B cell (primary cell): ENCODE measurements around the gene RUFY2. TPM values are rescaled to one million over a fixed set of nuclear protein-coding genes. Genes with fewer than 3 reads are reported as not detected.

ENCODE experiments used
- ATAC-seq: fragments of 200-7000 bp; cut with Tn5 transposase; one replicate; pipeline ENCODE4 v1.10.0; 2021; ENCODE audit warnings: low read depth, mild to moderate bottlenecking, moderate number of reproducible peaks, moderate library complexity
- CTCF ChIA-PET: fragments of 350-600 bp; sonication (Branson Sonifier 250); formaldehyde crosslinking; loops from one replicate; lab custom pipeline; 2021; ENCODE audit warnings: antibody characterized with exemption, inconsistent platforms; lab: Charles Lee
- POLR2A ChIA-PET: fragments of 350-600 bp; sonication (Branson Sonifier 250); formaldehyde crosslinking; loops from one replicate; lab custom pipeline; 2021; ENCODE audit warnings: antibody characterized with exemption; lab: Charles Lee
- DNase-seq: peaks from one replicate; pipeline ENCODE4 v3.0.0; 2013
- H2AFZ ChIP-seq: 2 replicates; pipeline ENCODE4 v1.6.1; 2012; ENCODE audit warnings: mild to moderate bottlenecking, low read depth, low read length; ENCODE audit not compliant: insufficient read depth, poor library complexity, severe bottlenecking
- H3K27ac ChIP-seq, 2 donors: 1 replicate in 1 of 2; 2 replicates in 1 of 2; pipeline ENCODE4 v1.5.1; 2012 to 2013; ENCODE audit warnings: low read length in 2 of 2, mild to moderate bottlenecking in 2 of 2, moderate library complexity in 1 of 2
- H3K27me3 ChIP-seq, 4 experiments: fragments of 200-600 bp in 1 of 4; sonication (generic) in 1 of 4; replicated peaks in 1 of 4; 1 replicate in 2 of 4; 2 replicates in 2 of 4; pipeline versions ENCODE4 v1.6.1 to v1.7.0; 2013 to 2016; ENCODE audit warnings: low read length in 3 of 4, mild to moderate bottlenecking in 2 of 4, mixed read lengths in 1 of 4, moderate library complexity in 1 of 4; ENCODE audit not compliant: insufficient read depth in 4 of 4, control insufficient read depth in 3 of 4; ENCODE audit errors: control extremely low read depth in 1 of 4
- H3K36me3 ChIP-seq, 2 experiments: replicated peaks in 1 of 2; 1 replicate in 1 of 2; 2 replicates in 1 of 2; pipeline versions ENCODE4 v1.6.1 to v1.7.1; 2013; ENCODE audit warnings: low read length in 1 of 2; ENCODE audit not compliant: insufficient read depth in 2 of 2, control insufficient read depth in 1 of 2; ENCODE audit errors: control extremely low read depth in 1 of 2, extremely low read depth in 1 of 2
- H3K4me1 ChIP-seq, 2 donors: fragments of 200-600 bp in 1 of 2; sonication (generic) in 1 of 2; 1 replicate in 1 of 2; 2 replicates in 1 of 2; pipeline versions ENCODE4 v1.5.1 to v1.6.1; 2013 to 2017; ENCODE audit warnings: low read length in 2 of 2; ENCODE audit not compliant: control insufficient read depth in 2 of 2, insufficient read depth in 2 of 2
- H3K4me2 ChIP-seq: replicated peaks from 2 replicates; pipeline ENCODE3; 2012; ENCODE audit warnings: mild to moderate bottlenecking, low read depth, low read length; ENCODE audit not compliant: poor library complexity, severe bottlenecking
- H3K4me3 ChIP-seq, 5 experiments: fragments of 200-600 bp in 1 of 5; sonication (generic) in 1 of 5; 1 replicate in 3 of 5; 2 replicates in 2 of 5; pipeline versions ENCODE4 v1.5.1 to v1.7.0; 2011 to 2016; ENCODE audit warnings: low read length in 4 of 5, mild to moderate bottlenecking in 4 of 5, low read depth in 2 of 5, control low read depth in 1 of 5, moderate library complexity in 1 of 5; ENCODE audit not compliant: insufficient read depth in 1 of 5; ENCODE audit errors: control extremely low read depth in 1 of 5, extremely low read depth in 1 of 5
- H3K79me2 ChIP-seq: fragments of 200-600 bp; sonication (generic); one replicate; pipeline ENCODE4 v1.6.0; 2016; ENCODE audit warnings: low read length; ENCODE audit not compliant: control insufficient read depth, insufficient read depth
- H3K9ac ChIP-seq: fragments of 200-600 bp; sonication (generic); 2 replicates; pipeline ENCODE4 v1.6.1; 2017; ENCODE audit warnings: mild to moderate bottlenecking, low read length, moderate library complexity
- H3K9me3 ChIP-seq, 3 donors: one replicate each; pipeline versions ENCODE4 v1.6.1 to v1.7.1; 2013; ENCODE audit warnings: low read length in 2 of 3; ENCODE audit not compliant: control insufficient read depth in 2 of 3, insufficient read depth in 1 of 3; ENCODE audit errors: control extremely low read depth in 1 of 3
- H4K20me1 ChIP-seq: 2 replicates; pipeline ENCODE4 v1.6.0; 2012; ENCODE audit warnings: mild to moderate bottlenecking, low read length; ENCODE audit not compliant: insufficient read depth, control insufficient read depth, poor library complexity, severe bottlenecking
- H3K27ac Mint-ChIP-seq: one replicate; pipeline ENCODE4 v1.8.0; 2021; ENCODE audit warnings: mixed read lengths
- H3K27me3 Mint-ChIP-seq: one replicate; pipeline ENCODE4 v1.8.0; 2021; ENCODE audit warnings: mixed read lengths
- H3K4me1 Mint-ChIP-seq: one replicate; pipeline ENCODE4 v1.8.0; 2021; ENCODE audit warnings: mixed read lengths
- H3K4me3 Mint-ChIP-seq: one replicate; pipeline ENCODE4 v1.8.0; 2021; ENCODE audit warnings: mixed read lengths
- H3K9me3 Mint-ChIP-seq: one replicate; pipeline ENCODE4 v1.8.0; 2022; ENCODE audit warnings: mixed read lengths; ENCODE audit not compliant: insufficient read depth
- EZH2 ChIP-seq: IDR thresholded peaks from 2 replicates; pipeline ENCODE4 v1.6.1; 2012; ENCODE audit warnings: borderline replicate concordance, low read depth, mild to moderate bottlenecking, moderate library complexity, low read length; ENCODE audit not compliant: insufficient read depth, poor library complexity, severe bottlenecking
- WGBS: methylation state at CpG from one replicate; pipeline ENCODE4 v1.1.5; 2013; ENCODE audit warnings: missing lambda C conversion rate; ENCODE audit not compliant: insufficient coverage; 5-methylcytosine and 5-hydroxymethylcytosine counted together
- intact Hi-C: fragments of 100-400 bp; cut with micrococcal nuclease; formaldehyde crosslinking; loops from one replicate; pipeline ENCODE4 v1.10.0; 2022
- polyA plus RNA-seq: library from polyadenylated mRNA; depleted of rRNA; stranded (reverse); fragments of >200 nt; gene quantifications from 2 replicates; pipeline ENCODE4 v1.2.3, GENCODE V29; 2012
- total RNA-seq, 2 donors: library from RNA; stranded (reverse); fragments of 120-200 nt in 1 of 2; gene quantifications; 1 replicate in 1 of 2; 2 replicates in 1 of 2; pipeline versions ENCODE4 v1.2.3 to v1.2.4, GENCODE V29; 2013 to 2022
- TF ChIP-seq, protein P1 (sequence below): fragments of 200-600 bp; IDR thresholded peaks from one replicate; pipeline ENCODE4 v1.8.0; 2022; ENCODE audit warnings: antibody characterized with exemption, mild to moderate bottlenecking

Gene RUFY2
- total and polyA plus RNA-seq, 2 donors (not counting 1 experiment from before 2014, with no cell fraction given): 5.8 to 38.7 TPM

GRCh38 chr10:68310531-68310930 lies 96.5 kb downstream of the RUFY2 start:
- ChIA-PET POLR2A (no interaction called here), CTCF (interaction anchor here (5.2 kb wide), 1 partner anchor 9 kb away, joined by 34 read pairs; no protein-coding TSS in a partner anchor)
- H3K27ac Mint-ChIP-seq: no peak overlapping the region
- no peak overlapping the region for H3K4me2 ChIP-seq
- no peak overlapping the region for H3K4me3 Mint-ChIP-seq
- TF ChIP-seq EZH2: no peak
- TF ChIP-seq, protein P1, sequence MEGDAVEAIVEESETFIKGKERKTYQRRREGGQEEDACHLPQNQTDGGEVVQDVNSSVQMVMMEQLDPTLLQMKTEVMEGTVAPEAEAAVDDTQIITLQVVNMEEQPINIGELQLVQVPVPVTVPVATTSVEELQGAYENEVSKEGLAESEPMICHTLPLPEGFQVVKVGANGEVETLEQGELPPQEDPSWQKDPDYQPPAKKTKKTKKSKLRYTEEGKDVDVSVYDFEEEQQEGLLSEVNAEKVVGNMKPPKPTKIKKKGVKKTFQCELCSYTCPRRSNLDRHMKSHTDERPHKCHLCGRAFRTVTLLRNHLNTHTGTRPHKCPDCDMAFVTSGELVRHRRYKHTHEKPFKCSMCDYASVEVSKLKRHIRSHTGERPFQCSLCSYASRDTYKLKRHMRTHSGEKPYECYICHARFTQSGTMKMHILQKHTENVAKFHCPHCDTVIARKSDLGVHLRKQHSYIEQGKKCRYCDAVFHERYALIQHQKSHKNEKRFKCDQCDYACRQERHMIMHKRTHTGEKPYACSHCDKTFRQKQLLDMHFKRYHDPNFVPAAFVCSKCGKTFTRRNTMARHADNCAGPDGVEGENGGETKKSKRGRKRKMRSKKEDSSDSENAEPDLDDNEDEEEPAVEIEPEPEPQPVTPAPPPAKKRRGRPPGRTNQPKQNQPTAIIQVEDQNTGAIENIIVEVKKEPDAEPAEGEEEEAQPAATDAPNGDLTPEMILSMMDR: no peak
- H3K4me1 ChIP-seq: no peaks in the 10 kb centered on the region
- no peaks in the 10 kb centered on the region for H4K20me1 ChIP-seq
- DNase-seq (no peak), ATAC-seq (no peak)
- intact Hi-C loops: no loop called here
- no peak overlapping the region for H3K27ac ChIP-seq
- peaks cover 0 to 1% (median 0%) of the 10 kb centered on the region in 4 experiments for H3K27me3 ChIP-seq
- H3K4me1 Mint-ChIP-seq: peaks cover 2% of the 10 kb centered on the region
- H3K36me3 ChIP-seq: no peaks in the 10 kb centered on the region
- H2AFZ ChIP-seq: no peak overlapping the region
- no peak overlapping the region for H3K4me3 ChIP-seq
- no peaks in the 10 kb centered on the region for H3K27me3 Mint-ChIP-seq
- H3K9me3 Mint-ChIP-seq: no peaks in the 10 kb centered on the region
- no peaks in the 10 kb centered on the region for H3K79me2 ChIP-seq
- H3K9me3 ChIP-seq: peaks cover 0 to 3% (median 1%) of the 10 kb centered on the region in 3 donors
- H3K9ac ChIP-seq: no peak overlapping the region

GRCh38 chr10:68305854-68306253 lies 101.2 kb downstream of the RUFY2 start:
- DNase-seq (no peak), ATAC-seq (no peak)
- Histone ChIP-seq H3K4me2 (no peak overlapping the region), H3K79me2 (no peaks in the 10 kb centered on the region), H3K9ac (no peak overlapping the region), H4K20me1 (no peaks in the 10 kb centered on the region), H3K9me3 (no peaks in the 10 kb centered on the region), H3K36me3 (no peaks in the 10 kb centered on the region), H3K27me3 (no peaks in the 10 kb centered on the region), H2AFZ (no peak overlapping the region), H3K4me1 (peaks cover 14% of the 10 kb centered on the region in 2 donors), H3K27ac (no peak overlapping the region), H3K4me3 (no peak overlapping the region)
- no peak for TF ChIP-seq EZH2
- TF ChIP-seq, protein P1: no peak
- CTCF ChIA-PET: interaction anchor here (1.7 to 1.9 kb wide), 2 partner anchors 93 to 148 kb away, joined by 5 to 11 read pairs; no protein-coding TSS in a partner anchor
- POLR2A ChIA-PET: no interaction called here
- Mint-ChIP-seq H3K4me3 (no peak overlapping the region), H3K4me1 (peaks cover 16% of the 10 kb centered on the region), H3K9me3 (no peaks in the 10 kb centered on the region), H3K27me3 (no peaks in the 10 kb centered on the region), H3K27ac (no peak overlapping the region)
- WGBS: no CpG with 5 or more reads among the region's 1 CpG
- intact Hi-C loops: no loop called here
